ENCODE measurements around the gene IRF6.
A peak's percentile ranks its signal among the peaks of the same experiment; 100 is the strongest.

IRF6 gene

GRCh38 chr1:209805875-209806760 is at the start of gene IRF6:
Gene IRF6 (minus strand): TSS chr1:209806142. CDS start chr1:209801413, 4,729 bp downstream.
- DNase-seq = peak; percentile 91

- DNase-seq = peak; percentile 89
Measured at GRCh38 chr1:209855623-209856022, 49.7 kb upstream of the IRF6 start.

GRCh38 chr1:209855006-209855405 is 49.1 kb upstream of the IRF6 start:
- DNase-seq = no peak

GRCh38 chr1:209854196-209854595 is 48.3 kb upstream of the IRF6 start:
- peak; percentile 81 for DNase-seq

- DNase-seq = peak; percentile 57
Measured at GRCh38 chr1:209853676-209854075, 47.7 kb upstream of the IRF6 start.

- DNase-seq = peak; percentile 90
Measured at GRCh38 chr1:209850342-209850979, 44.5 kb upstream of the IRF6 start.

GRCh38 chr1:209849388-209849787 is 43.4 kb upstream of the IRF6 start:
- DNase-seq = no peak

- no peak for DNase-seq
Measured at GRCh38 chr1:209845408-209845725, 39.4 kb upstream of the IRF6 start.

GRCh38 chr1:209844695-209845407 is 38.9 kb upstream of the IRF6 start:
- no peak for DNase-seq

GRCh38 chr1:209840611-209841010 is 34.7 kb upstream of the IRF6 start:
- DNase-seq = no peak

- no peak for DNase-seq
Measured at GRCh38 chr1:209839875-209840546, 34.1 kb upstream of the IRF6 start.

GRCh38 chr1:209838537-209838936 is 32.6 kb upstream of the IRF6 start:
- DNase-seq = no peak

- DNase-seq = no peak
Measured at GRCh38 chr1:209837671-209838070, 31.7 kb upstream of the IRF6 start.

- DNase-seq = no peak
Measured at GRCh38 chr1:209835782-209836298, 29.9 kb upstream of the IRF6 start.

- DNase-seq = no peak
Measured at GRCh38 chr1:209831615-209832014, 25.7 kb upstream of the IRF6 start.

GRCh38 chr1:209830722-209831121 is 24.8 kb upstream of the IRF6 start:
- DNase-seq = no peak

- DNase-seq = no peak
Measured at GRCh38 chr1:209829716-209830115, 23.8 kb upstream of the IRF6 start.

- peak; percentile 97 for DNase-seq
Measured at GRCh38 chr1:209827384-209828262, 21.7 kb upstream of the IRF6 start, which contains the start of gene UTP25. Gene UTP25 (plus strand): TSS chr1:209827972. CDS start chr1:209828064, 92 bp downstream.

GRCh38 chr1:209825591-209826434 is 19.9 kb upstream of the IRF6 start:
- DNase-seq = no peak

GRCh38 chr1:209823143-209824041 is 17.4 kb upstream of the IRF6 start:
- peak; percentile 63 for DNase-seq
